ENCODE results near the gene KPRP.

GRCh38 chr1:152756872-152757271 lies 953 bp upstream of the KPRP start:
- TF ChIP-seq CTCF (conservative IDR thresholded peaks at IDR 0.05; ENCODE audit: low read depth, low read length) (no peak), EZH2 (IDR thresholded peaks at IDR 0.05; ENCODE audit: borderline replicate concordance, low read depth, low read length, poor library complexity, severe bottlenecking) (no peak)
